GM19351 (cell line): ENCODE results near the gene GOT1.

Experiments
- ATAC-seq: cut with Tn5 transposase; IDR thresholded peaks from one replicate; pipeline ENCODE4 v1.9.1; 2021; ENCODE audit warnings: mild to moderate bottlenecking, moderate library complexity; ENCODE audit not compliant: unreplicated experiment

The GOT1 gene

GRCh38 chr10:99396471-99396870 is 34.0 kb downstream of the GOT1 start:
- ATAC-seq: no peak

GRCh38 chr10:99395750-99396445 is 34.5 kb downstream of the GOT1 start:
- no peak for ATAC-seq

GRCh38 chr10:99394761-99395386 is 35.5 kb downstream of the GOT1 start:
- ATAC-seq: no peak

- no peak for ATAC-seq
These were observed 36.2 kb downstream of the GOT1 start for GRCh38 chr10:99394256-99394655.

DNA sequence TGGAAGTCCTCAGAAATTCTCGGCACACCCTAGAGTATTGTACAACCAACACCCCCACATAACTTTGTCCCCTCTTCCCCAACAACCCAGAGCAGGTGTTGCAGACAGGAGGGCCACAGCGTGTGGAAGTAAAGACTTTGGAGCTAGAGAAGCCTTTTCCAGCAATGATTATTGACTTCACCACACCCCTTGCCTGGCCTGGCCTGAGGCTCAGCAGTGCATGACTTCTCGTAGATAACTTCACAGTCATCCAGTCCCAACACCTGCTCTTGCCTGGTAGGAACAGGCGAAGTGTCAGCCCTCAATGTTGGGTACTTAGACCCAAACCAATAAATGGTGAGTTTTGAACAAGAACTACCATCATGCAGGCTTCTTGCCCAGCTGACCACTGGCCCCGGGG is 36.7 kb downstream of the GOT1 start:
- no peak for ATAC-seq

- ATAC-seq: no peak
These were observed 37.4 kb downstream of the GOT1 start for GRCh38 chr10:99393036-99393435.

GRCh38 chr10:99391346-99391745 is 39.1 kb downstream of the GOT1 start:
- no peak for ATAC-seq

DNA sequence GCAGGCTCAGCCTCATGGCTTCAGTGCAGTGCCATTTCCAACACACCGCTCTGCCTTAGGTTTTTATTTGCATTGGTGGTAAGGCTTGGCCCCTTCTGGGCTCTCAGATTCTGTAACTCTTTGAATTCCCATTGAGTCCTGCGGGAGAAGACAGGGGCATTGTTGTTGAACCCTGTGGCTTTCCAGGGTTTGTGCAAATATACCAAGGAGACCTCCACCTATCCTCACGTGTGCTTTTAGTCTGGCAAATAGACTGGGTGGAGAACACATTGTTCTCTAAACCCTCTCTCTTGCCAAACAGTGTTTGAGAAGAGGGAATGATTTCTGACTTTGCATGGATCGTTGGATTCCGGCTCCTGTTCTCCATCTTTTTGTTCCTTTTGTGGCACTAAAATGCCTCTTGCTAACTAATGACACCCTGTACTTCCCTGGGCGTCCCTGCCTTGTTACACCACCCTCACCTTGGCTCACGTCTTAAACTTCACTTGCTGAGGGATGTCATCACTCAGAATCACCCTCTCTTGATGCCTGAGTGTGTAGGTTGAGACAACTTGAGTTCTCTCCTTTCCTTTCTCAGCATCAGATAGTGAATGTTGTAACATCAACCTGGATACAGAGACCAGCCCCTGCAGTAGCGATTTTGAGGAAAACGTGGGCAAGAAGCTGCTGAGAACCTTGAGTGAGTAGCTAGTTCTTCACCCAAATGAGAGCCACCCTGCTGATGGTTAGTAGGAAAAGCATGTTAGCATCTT is 40.5 kb downstream of the GOT1 start:
- ATAC-seq: no peak

- no peak for ATAC-seq
These were observed 42.9 kb downstream of the GOT1 start for GRCh38 chr10:99387541-99387940.

DNA sequence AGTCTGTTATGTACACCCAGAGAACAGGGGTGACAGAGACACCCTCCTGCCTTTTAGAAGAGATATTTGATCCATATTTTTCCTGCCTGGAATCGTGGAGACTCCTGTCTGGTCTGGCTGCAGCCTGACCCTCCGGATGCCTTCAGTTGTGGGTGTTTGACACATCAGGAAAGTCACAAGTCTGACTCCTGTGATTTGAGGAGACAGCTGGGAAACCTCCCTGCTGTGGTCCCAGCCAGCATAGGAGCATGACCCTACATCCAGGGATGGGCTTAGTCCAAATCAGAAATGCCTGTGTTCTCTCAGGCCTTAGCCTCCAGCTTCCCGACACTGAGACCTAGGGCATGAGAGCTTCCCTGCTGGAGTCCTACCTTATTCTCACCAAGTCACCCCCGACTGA is 43.4 kb downstream of the GOT1 start:
- ATAC-seq: no peak

- ATAC-seq: no peak
These were observed 48.2 kb downstream of the GOT1 start for GRCh38 chr10:99382176-99382575.

DNA sequence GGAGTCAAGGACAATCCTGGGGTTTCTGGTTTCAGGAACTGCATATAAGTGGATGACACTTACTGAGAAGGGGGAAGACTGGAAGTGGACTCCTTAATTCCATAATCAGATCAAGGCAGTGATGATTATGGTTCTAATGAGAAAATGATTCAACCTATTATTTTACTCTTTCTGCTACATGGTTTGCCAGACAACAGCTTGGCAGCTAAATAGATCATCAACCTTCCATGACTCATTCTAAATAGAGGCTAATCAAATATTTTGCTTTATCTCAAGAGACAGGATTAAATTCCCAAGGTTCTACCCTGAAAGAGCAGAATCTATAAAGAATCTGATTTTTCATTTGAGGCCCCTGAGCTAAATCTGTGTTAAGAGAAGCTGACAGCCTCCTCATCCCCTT is 55.0 kb downstream of the GOT1 start:
- ATAC-seq: no peak

DNA sequence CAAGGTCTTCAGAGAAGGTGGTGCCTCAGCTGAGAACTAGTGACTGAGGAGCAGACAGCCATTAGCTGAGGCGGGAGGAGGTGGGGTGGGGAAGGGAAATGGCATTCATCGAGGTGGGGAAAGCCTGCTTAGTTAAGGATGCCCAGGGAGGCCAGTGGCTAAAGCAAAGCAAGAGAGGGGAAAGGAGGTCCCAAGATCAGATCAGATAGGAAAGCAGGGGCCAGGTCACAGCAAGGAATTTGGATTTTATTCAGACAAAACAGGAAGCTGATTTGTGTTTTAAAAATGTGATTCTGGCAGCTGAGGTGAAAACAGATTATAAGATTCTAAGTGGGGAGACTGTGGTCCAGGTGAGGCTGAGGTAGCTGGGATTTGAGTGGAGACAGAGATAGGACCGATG is 55.5 kb downstream of the GOT1 start:
- no peak for ATAC-seq

GRCh38 chr10:99374526-99374925 is 55.9 kb downstream of the GOT1 start:
- no peak for ATAC-seq

GRCh38 chr10:99372546-99373271 is 57.7 kb downstream of the GOT1 start:
- no peak for ATAC-seq

GRCh38 chr10:99370993-99371392 is 59.4 kb downstream of the GOT1 start:
- ATAC-seq: peak; percentile 98

DNA sequence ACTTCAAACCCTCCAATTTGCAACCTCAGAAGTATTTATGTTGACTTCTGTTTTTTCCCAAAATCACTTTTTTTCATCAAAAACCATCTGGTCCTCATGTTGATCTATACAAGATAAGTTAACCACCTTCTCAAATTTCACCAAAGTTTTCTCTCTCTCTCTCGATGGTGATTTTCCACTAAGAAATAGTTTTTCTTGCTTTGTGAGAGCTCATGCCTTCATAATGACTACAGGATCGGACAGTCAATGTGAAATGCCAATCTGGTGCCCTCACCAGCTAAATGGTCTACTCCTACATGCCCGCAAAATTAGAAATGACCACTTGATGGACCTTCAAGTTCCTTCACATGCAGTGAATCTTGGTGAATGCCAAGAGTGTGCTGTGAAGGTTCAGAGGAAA is 60.9 kb downstream of the GOT1 start:
- no peak for ATAC-seq

- ATAC-seq: no peak
These were observed 61.3 kb downstream of the GOT1 start for GRCh38 chr10:99369126-99369525.

GRCh38 chr10:99368646-99369045 is 61.8 kb downstream of the GOT1 start:
- no peak for ATAC-seq

GRCh38 chr10:99366666-99367065 is 63.8 kb downstream of the GOT1 start:
- no peak for ATAC-seq

DNA sequence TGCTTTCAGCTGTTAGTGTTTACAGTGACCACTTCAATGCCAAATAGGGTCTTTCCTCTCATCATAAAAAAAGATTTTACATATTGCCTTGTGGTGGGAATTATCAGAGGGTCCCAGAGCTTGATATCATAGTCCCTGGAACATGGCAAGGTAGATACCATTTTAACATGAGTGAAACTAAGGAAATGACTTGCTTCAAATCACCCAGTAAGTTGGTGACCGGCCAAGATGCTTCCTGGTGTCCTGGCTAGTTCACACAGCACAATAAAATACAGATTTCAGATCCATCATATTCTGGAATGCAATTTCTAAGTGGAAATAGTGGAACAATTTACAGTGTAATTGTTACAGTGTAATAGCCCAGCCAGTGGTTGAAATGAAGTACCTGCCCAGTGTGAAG is 64.7 kb downstream of the GOT1 start:
- no peak for ATAC-seq
